NCI-H226 (cell line): ENCODE data around the gene STAT6.

ENCODE experiments used
- DNase-seq: peaks from one replicate; pipeline ENCODE4 v3.0.0-alpha.2; 2015

The STAT6 gene

GRCh38 chr12:57046947-57047890 is 63.9 kb downstream of the STAT6 start:
- no peak for DNase-seq

GRCh38 chr12:57046086-57046791 is 64.9 kb downstream of the STAT6 start:
- DNase-seq: no peak
